Caco-2 (cell line): ENCODE measurements around the gene HS3ST1. TPM values are rescaled to one million over a fixed set of nuclear protein-coding genes. Genes with fewer than 3 reads are reported as not detected.

ENCODE experiments used
- BruUV-seq: library from RNA; stranded (reverse); fragments of 400-500 nt; replicated peaks from 2 replicates; lab custom pipeline; 2021; lab: Mats Ljungman, UMichigan
- CTCF ChIA-PET: fragments of 300-600 bp; sonication (Branson Sonifier 250); formaldehyde crosslinking; loops from one replicate; lab custom pipeline; 2022; ENCODE audit warnings: antibody characterized with exemption; lab: Charles Lee
- POLR2A ChIA-PET: fragments of 300-600 bp; sonication (Branson Sonifier 250); formaldehyde crosslinking; loops from one replicate; lab custom pipeline; 2022; ENCODE audit warnings: antibody characterized with exemption; lab: Charles Lee
- DNase-seq, 2 experiments: peaks; one replicate each; pipeline versions ENCODE4 v3.0.0 to v3.0.0-alpha.2; 2020 to 2022
- H3K27me3 ChIP-seq: replicated peaks from 2 replicates; pipeline ENCODE4 v1.6.0; 2011; ENCODE audit warnings: low read length; ENCODE audit not compliant: control insufficient read depth, insufficient read depth
- H3K36me3 ChIP-seq: 2 replicates; pipeline ENCODE4 v1.5.1; 2011; ENCODE audit warnings: low read length; ENCODE audit not compliant: control insufficient read depth, insufficient read depth
- H3K4me1 ChIP-seq: fragments of 250-450 bp; sonication (Bioruptor Pico); 2 replicates; pipeline ENCODE4 v1.5.1; 2020; ENCODE audit warnings: mild to moderate bottlenecking
- H3K4me3 ChIP-seq: 2 replicates; pipeline ENCODE4 v1.5.1; 2011; ENCODE audit warnings: low read depth, mild to moderate bottlenecking, control low read depth, low read length
- H3K9me3 ChIP-seq: fragments of 250-450 bp; sonication (Bioruptor Pico); 2 replicates; pipeline ENCODE4 v1.5.1; 2020; ENCODE audit warnings: mild to moderate bottlenecking, moderate library complexity
- H3K27ac Mint-ChIP-seq: one replicate; pipeline ENCODE4 v1.8.0; 2022; ENCODE audit warnings: mixed read lengths; ENCODE audit not compliant: unreplicated experiment
- H3K27me3 Mint-ChIP-seq: one replicate; pipeline ENCODE4 v1.8.0; 2022; ENCODE audit warnings: mixed read lengths; ENCODE audit not compliant: insufficient read depth, unreplicated experiment
- H3K36me3 Mint-ChIP-seq: one replicate; pipeline ENCODE4 v1.8.0; 2022; ENCODE audit warnings: mild to moderate bottlenecking, mixed read lengths; ENCODE audit not compliant: insufficient read depth, unreplicated experiment
- H3K4me1 Mint-ChIP-seq: one replicate; pipeline ENCODE4 v1.8.0; 2022; ENCODE audit warnings: low read depth, mixed read lengths; ENCODE audit not compliant: unreplicated experiment
- H3K4me3 Mint-ChIP-seq: one replicate; pipeline ENCODE4 v1.8.0; 2022; ENCODE audit warnings: mild to moderate bottlenecking, moderate library complexity, mixed read lengths; ENCODE audit not compliant: unreplicated experiment
- H3K9me3 Mint-ChIP-seq: one replicate; pipeline ENCODE4 v1.8.0; 2022; ENCODE audit warnings: mixed read lengths; ENCODE audit not compliant: unreplicated experiment
- intact Hi-C: fragments of 100-400 bp; cut with micrococcal nuclease; formaldehyde crosslinking; loops from one replicate; pipeline ENCODE4 v1.10.0; 2022; ENCODE audit not compliant: unreplicated experiment
- total RNA-seq: library from RNA; stranded (reverse); gene quantifications from 2 replicates; pipeline ENCODE4 v1.2.3, GENCODE V29; 2022
- TF ChIP-seq, protein P1 (sequence below), 2 experiments: fragments of 200-600 bp in 1 of 2; IDR thresholded peaks; 1 replicate in 1 of 2; 2 replicates in 1 of 2; pipeline versions ENCODE4 v1.5.1 to v1.8.0; 2011 to 2022; ENCODE audit warnings: antibody characterized with exemption in 1 of 2, control low read depth in 1 of 2, inconsistent platforms in 1 of 2, low read depth in 1 of 2, low read length in 1 of 2, mild to moderate bottlenecking in 1 of 2, moderate library complexity in 1 of 2; ENCODE audit not compliant: insufficient read depth in 1 of 2, severe bottlenecking in 1 of 2, unreplicated experiment in 1 of 2

Gene HS3ST1
- total RNA-seq, 1 experiment from 2014 or later = 4.2 TPM

DNA sequence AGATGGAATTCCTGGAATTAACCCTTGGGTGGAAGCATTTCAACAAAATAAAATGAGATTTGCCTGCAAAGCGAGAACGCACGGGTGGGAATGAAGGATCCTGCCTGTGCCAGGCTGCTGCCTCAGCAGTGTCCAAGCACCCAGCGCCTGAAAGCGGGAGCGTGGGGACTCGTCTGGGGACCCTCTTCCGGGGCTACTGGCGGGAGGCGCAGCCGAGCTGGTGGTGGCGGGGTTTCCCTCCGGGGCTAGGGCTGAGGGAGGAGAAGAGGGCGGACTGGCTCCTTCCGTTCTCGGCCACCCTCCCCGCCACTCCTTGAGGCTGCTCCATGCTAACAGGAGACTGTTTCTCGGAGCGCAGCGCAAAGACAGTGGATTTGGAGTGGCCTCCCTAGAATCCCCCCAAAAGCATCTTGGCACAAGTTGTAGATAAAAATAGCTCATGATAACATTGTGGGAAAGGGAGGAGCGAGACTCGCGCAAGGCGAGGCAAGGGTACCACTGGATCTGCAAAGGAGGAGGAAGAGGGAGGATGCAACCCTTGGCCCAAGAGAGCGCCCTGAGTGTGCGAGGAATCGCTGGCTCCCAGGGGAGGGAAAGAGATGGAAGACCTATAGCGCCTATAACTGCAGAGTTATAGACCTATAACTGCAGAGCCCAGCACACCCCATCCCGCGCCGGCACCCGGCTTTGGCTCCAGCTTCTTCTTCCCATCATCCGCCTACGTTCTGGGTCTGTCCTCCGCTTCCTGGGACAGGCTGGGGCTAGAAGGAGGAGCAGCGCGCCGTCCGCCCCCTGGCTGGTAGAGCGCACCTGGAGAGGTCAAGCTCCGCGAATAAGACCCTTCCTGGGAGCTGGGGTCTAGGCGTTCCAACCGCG lies 1.3 kb downstream of the HS3ST1 start:
- BruUV-seq = no TSS peak
- H3K9me3 ChIP-seq = no peaks in the 10 kb centered on the region
- peak overlapping the region; percentile 71 for H3K4me3 ChIP-seq
- TF ChIP-seq, protein P1, sequence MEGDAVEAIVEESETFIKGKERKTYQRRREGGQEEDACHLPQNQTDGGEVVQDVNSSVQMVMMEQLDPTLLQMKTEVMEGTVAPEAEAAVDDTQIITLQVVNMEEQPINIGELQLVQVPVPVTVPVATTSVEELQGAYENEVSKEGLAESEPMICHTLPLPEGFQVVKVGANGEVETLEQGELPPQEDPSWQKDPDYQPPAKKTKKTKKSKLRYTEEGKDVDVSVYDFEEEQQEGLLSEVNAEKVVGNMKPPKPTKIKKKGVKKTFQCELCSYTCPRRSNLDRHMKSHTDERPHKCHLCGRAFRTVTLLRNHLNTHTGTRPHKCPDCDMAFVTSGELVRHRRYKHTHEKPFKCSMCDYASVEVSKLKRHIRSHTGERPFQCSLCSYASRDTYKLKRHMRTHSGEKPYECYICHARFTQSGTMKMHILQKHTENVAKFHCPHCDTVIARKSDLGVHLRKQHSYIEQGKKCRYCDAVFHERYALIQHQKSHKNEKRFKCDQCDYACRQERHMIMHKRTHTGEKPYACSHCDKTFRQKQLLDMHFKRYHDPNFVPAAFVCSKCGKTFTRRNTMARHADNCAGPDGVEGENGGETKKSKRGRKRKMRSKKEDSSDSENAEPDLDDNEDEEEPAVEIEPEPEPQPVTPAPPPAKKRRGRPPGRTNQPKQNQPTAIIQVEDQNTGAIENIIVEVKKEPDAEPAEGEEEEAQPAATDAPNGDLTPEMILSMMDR (IDR thresholded peaks at IDR 0.05; ENCODE audit: insufficient read depth in 1 of 2, low read depth in 1 of 2, low read length in 1 of 2, severe bottlenecking in 1 of 2, unreplicated experiment in 1 of 2) = no peak
- CTCF ChIA-PET = no interaction called here
- H3K27me3 ChIP-seq = no peaks in the 10 kb centered on the region
- no peaks in the 10 kb centered on the region for H3K4me1 ChIP-seq
- H3K27ac Mint-ChIP-seq = no peak overlapping the region
- POLR2A ChIA-PET = no interaction called here
- H3K36me3 ChIP-seq = no peaks in the 10 kb centered on the region
- no peaks in the 10 kb centered on the region for H3K27me3 Mint-ChIP-seq
- peaks cover under 1% of the 10 kb centered on the region for H3K4me1 Mint-ChIP-seq
- H3K4me3 Mint-ChIP-seq = peak overlapping the region; percentile 90
- intact Hi-C loops = loop anchor here (5.0 to 10.0 kb wide), 7 partner anchors 213 to 873 kb away; no protein-coding TSS in a partner anchor
- H3K36me3 Mint-ChIP-seq = peaks cover 12% of the 10 kb centered on the region
- no peak for DNase-seq
- no peaks in the 10 kb centered on the region for H3K9me3 Mint-ChIP-seq

DNA sequence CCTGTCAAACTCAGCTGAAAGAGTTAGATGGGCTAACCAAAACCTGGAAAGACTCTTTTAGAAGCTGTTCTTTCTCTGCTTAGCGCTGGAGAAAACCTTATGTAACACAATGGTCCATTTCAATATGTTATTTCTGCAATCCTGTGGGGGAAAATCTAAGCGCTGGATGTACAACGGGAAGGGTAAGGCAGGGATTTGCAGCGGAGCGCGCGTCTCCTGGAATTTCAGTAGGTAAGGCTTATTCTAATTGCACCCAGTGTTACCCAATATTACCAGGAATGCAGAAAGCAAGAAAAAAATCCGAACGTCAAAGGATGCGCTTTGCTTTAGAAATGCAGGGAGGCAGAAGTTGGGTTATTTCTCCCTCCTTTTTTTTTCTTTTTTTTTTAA lies 2.0 kb downstream of the HS3ST1 start:
- ChIA-PET CTCF (interaction anchor here (0.7 kb wide), 1 partner anchor 11 kb away, joined by 4 read pairs; no protein-coding TSS in a partner anchor), POLR2A (no interaction called here)
- no peaks in the 10 kb centered on the region for H3K27me3 Mint-ChIP-seq
- no peaks in the 10 kb centered on the region for H3K36me3 ChIP-seq
- TF ChIP-seq, protein P1 (IDR thresholded peaks at IDR 0.05; ENCODE audit: insufficient read depth in 1 of 2, low read depth in 1 of 2, low read length in 1 of 2, severe bottlenecking in 1 of 2, unreplicated experiment in 1 of 2) = no peak
- peaks cover 12% of the 10 kb centered on the region for H3K36me3 Mint-ChIP-seq
- no peaks in the 10 kb centered on the region for H3K27me3 ChIP-seq
- no peak for DNase-seq
- intact Hi-C loops = loop anchor here (5.0 to 10.0 kb wide), 7 partner anchors 212 to 872 kb away; no protein-coding TSS in a partner anchor
- H3K4me1 ChIP-seq = no peaks in the 10 kb centered on the region
- peaks cover 7% of the 10 kb centered on the region for H3K4me1 Mint-ChIP-seq
- peak overlapping the region; percentile 90 for H3K4me3 Mint-ChIP-seq
- H3K4me3 ChIP-seq = no peak overlapping the region
- no TSS peak for BruUV-seq
- no peaks in the 10 kb centered on the region for H3K9me3 ChIP-seq
- no peaks in the 10 kb centered on the region for H3K9me3 Mint-ChIP-seq
- no peak overlapping the region for H3K27ac Mint-ChIP-seq

DNA sequence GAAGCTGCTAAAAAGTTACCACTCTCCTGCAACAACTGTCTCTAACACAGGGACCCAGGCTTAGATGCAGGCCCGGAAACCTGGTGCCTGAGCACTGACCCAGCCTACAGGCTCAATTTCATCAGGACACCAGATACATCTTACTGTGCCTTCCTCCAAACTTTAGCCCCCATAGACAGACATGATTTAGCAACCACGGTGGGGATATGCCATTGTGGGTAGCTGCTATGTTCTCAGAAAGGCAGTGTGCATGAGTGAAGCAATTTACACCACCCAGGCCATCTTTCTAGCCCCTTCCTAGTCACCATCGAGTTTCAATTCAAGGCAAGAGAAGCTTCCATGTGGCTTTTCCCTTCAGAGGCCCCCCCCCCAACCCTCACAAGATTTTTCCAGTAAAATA lies 2.7 kb downstream of the HS3ST1 start:
- no peak overlapping the region for H3K4me3 Mint-ChIP-seq
- H3K27ac Mint-ChIP-seq = no peak overlapping the region
- POLR2A ChIA-PET = interaction anchor here (0.6 kb wide), 1 partner anchor 329 kb away, joined by 3 read pairs; no protein-coding TSS in a partner anchor

More for the DNA sequence above, 2.7 kb downstream of the HS3ST1 start:
- CTCF ChIA-PET = interaction anchor here (0.7 kb wide), 1 partner anchor 11 kb away, joined by 4 read pairs; no protein-coding TSS in a partner anchor
- intact Hi-C loops = loop anchor here (5.0 to 10.0 kb wide), 7 partner anchors 211 to 871 kb away; no protein-coding TSS in a partner anchor
- Mint-ChIP-seq H3K36me3 (peaks cover 12% of the 10 kb centered on the region), H3K9me3 (no peaks in the 10 kb centered on the region), H3K4me1 (peaks cover 14% of the 10 kb centered on the region), H3K27me3 (no peaks in the 10 kb centered on the region)
- TF ChIP-seq, protein P1 (IDR thresholded peaks at IDR 0.05; ENCODE audit: insufficient read depth in 1 of 2, low read depth in 1 of 2, low read length in 1 of 2, severe bottlenecking in 1 of 2, unreplicated experiment in 1 of 2) = no peak
- DNase-seq = no peak
- no peaks in the 10 kb centered on the region for H3K4me1 ChIP-seq
- BruUV-seq = no TSS peak
- no peaks in the 10 kb centered on the region for H3K9me3 ChIP-seq
- no peak overlapping the region for H3K4me3 ChIP-seq
- H3K36me3 ChIP-seq = no peaks in the 10 kb centered on the region
- H3K27me3 ChIP-seq = no peaks in the 10 kb centered on the region
